GM19351 (cell line): ENCODE results near the gene PFKFB4.
"Not testable (repeated sequence)": the region's sequence is repeated elsewhere in the genome, so short reads cannot be mapped to it uniquely, and the experiment has no call there.

ENCODE experiments used
- ATAC-seq: cut with Tn5 transposase; IDR thresholded peaks from one replicate; pipeline ENCODE4 v1.9.1; 2021; ENCODE audit warnings: mild to moderate bottlenecking, moderate library complexity; ENCODE audit not compliant: unreplicated experiment

PFKFB4 gene

GRCh38 chr3:48561045-48561736 is 4.6 kb upstream of the PFKFB4 start:
- no peak for ATAC-seq

GRCh38 chr3:48560648-48561018 is 4.0 kb upstream of the PFKFB4 start:
- no peak for ATAC-seq

- ATAC-seq: no peak
Measured at GRCh38 chr3:48558493-48559134, 2.0 kb upstream of the PFKFB4 start.

GRCh38 chr3:48555949-48556795 is 431 bp downstream of the PFKFB4 start:
- ATAC-seq: no peak

- no peak for ATAC-seq
Measured at GRCh38 chr3:48555231-48555948, 1.2 kb downstream of the PFKFB4 start.

- no peak for ATAC-seq
Measured at GRCh38 chr3:48553886-48554845, 2.4 kb downstream of the PFKFB4 start.

GRCh38 chr3:48553361-48553760 is 3.2 kb downstream of the PFKFB4 start:
- no peak for ATAC-seq

GRCh38 chr3:48552111-48552951 is 4.3 kb downstream of the PFKFB4 start:
- no peak for ATAC-seq

GRCh38 chr3:48551651-48552050 is 5.0 kb downstream of the PFKFB4 start:
- ATAC-seq: not testable (repeated sequence)

GRCh38 chr3:48548729-48549705 is 7.6 kb downstream of the PFKFB4 start:
- no peak for ATAC-seq

GRCh38 chr3:48548126-48548525 is 8.5 kb downstream of the PFKFB4 start:
- ATAC-seq: no peak

GRCh38 chr3:48546203-48546829 is 10.3 kb downstream of the PFKFB4 start:
- no peak for ATAC-seq

- ATAC-seq: no peak
Measured at GRCh38 chr3:48544141-48544540, 12.5 kb downstream of the PFKFB4 start.

- ATAC-seq: no peak
Measured at GRCh38 chr3:48543271-48543866, 13.2 kb downstream of the PFKFB4 start.

GRCh38 chr3:48538451-48538850 is 18.2 kb downstream of the PFKFB4 start:
- ATAC-seq: no peak

GRCh38 chr3:48536785-48537184 is 19.8 kb downstream of the PFKFB4 start:
- ATAC-seq: no peak

GRCh38 chr3:48536116-48536515 is 20.5 kb downstream of the PFKFB4 start:
- ATAC-seq: no peak
